OCI-LY7 (cell line): ENCODE data around the gene PEX5L.

Experiments used
- CTCF ChIP-seq: fragments of 200-600 bp; sonication (generic); conservative IDR thresholded peaks from 2 replicates; pipeline ENCODE4 v1.5.1; 2014; ENCODE audit warnings: mild to moderate bottlenecking, antibody characterized with exemption, low read length, moderate library complexity, mixed read lengths
- EZH2phosphoT487 ChIP-seq: fragments of 200-600 bp; sonication (generic); IDR thresholded peaks from 2 replicates; pipeline ENCODE4 v1.6.1; 2018; ENCODE audit warnings: low read depth, borderline replicate concordance, mild to moderate bottlenecking, mixed run types, antibody characterized with exemption, low read length, moderate library complexity, mixed read lengths

- TF ChIP-seq CTCF (no peak), EZH2phosphoT487 (no peak)
These were observed 267.1 kb downstream of the PEX5L start for GRCh38 chr3:179769411-179770247.
